ENCODE data around the gene HIPK1.
"Not testable (repeated sequence)": the region's sequence is repeated elsewhere in the genome, so short reads cannot be mapped to it uniquely, and the experiment has no call there.

HIPK1 gene

DNA sequence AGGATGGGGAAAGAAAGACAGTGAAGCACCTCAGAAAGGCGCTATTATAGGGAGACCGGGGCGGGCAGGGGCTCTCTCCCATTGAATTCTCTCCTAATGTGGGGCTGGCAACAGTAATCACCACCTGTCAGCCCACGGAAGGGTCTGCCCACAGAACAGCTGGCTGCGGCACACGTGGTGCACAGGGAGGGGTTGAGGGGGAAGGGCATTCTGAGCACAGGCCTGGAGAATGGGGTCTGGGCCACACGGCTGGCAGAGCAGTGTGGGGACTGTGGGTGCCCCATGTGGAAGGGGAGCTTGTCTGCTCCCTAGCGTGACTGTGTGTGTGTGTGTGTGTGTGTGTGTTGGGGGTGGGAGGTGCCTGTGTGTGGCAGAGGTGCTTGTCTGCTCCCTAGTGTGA, 54.3 kb downstream of the HIPK1 start:
- no peak for DNase-seq

DNA sequence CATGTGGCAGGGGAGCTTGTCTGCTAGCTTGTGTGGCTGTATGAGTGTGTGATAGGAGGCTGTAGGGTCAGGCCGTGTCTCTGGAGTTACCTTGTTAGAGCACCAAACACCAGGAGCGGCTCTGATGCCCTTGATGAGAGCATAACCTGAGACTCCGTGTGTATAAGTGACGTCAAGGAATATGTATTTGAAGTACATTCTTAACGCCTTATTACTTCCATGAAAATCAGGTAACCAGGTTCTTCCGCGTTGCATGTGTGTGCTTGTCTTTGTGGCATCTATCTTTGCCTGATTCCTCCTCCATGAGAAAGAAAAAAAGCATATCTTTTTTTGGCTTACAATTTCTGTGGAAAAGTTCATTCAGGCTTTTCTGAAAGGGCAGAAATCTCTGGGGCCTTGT, 54.7 kb downstream of the HIPK1 start:
- no peak for DNase-seq

- DNase-seq = no peak
These were observed 55.6 kb downstream of the HIPK1 start for GRCh38 chr1:113984710-113985109.

- no peak for DNase-seq
These were observed 57.7 kb downstream of the HIPK1 start for GRCh38 chr1:113986802-113987201.

DNA sequence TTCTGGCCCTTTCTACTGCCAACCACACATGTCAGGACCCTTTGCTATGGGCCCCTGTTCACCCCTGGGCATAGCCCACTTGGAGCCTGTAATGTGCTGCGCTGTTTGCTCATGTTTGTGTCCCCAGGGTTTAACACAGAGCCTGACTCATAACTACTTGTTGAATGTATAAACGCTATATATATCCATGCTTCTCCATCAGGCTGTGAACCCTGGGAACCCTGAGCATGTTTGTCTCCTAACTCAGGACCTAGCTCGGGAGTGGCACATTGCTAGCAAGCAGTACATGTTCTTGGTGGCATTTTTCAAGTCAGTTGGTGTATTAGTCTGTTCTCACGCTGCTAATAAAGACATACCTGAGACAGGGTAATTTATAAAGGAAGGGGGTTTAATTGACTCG, 58.1 kb downstream of the HIPK1 start:
- no peak for DNase-seq

- no peak for DNase-seq
These were observed 61.4 kb downstream of the HIPK1 start for GRCh38 chr1:113990530-113990929.

DNA sequence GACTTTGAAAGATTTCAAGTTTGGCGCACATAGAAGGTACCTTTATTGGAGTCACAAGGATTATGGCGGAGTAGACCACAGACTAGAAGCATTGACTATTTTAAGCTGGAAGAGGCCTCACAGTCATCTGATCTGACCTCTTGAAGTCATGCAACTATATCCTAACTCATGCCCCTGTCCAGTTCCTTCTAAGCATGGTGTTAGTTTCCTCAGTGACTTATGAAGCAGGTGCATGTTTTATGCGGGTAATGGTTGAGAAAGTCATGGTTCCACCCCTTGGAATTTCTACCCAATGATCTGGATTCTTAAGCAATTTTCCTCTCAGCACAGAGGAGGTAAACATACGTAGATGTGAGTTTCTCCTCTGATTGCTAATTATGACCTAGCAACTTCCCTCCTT, 61.8 kb downstream of the HIPK1 start:
- no peak for DNase-seq

- no peak for DNase-seq
These were observed 62.4 kb downstream of the HIPK1 start for GRCh38 chr1:113991467-113991997.

- no peak for DNase-seq
These were observed 63.9 kb downstream of the HIPK1 start for GRCh38 chr1:113993072-113993471.

DNA sequence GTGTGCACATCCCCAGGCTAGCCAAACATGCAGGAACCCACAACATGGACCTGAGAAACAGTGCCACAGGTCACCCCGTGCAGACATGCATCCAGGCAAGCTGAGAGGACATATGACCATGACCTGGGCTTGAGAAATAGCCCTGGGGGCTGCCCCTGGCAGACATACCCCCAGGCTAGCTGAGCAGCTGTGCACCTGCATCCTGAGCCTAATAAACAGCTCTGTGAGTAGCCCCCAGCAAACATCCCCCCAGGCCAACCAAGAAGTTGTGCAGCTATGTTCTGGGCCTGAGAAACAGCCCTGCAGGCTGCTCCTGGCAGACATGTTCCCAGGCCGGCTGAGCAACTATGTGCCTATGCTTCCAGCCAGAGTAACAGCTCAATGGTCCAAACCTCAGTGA, 64.6 kb downstream of the HIPK1 start:
- DNase-seq = no peak

DNA sequence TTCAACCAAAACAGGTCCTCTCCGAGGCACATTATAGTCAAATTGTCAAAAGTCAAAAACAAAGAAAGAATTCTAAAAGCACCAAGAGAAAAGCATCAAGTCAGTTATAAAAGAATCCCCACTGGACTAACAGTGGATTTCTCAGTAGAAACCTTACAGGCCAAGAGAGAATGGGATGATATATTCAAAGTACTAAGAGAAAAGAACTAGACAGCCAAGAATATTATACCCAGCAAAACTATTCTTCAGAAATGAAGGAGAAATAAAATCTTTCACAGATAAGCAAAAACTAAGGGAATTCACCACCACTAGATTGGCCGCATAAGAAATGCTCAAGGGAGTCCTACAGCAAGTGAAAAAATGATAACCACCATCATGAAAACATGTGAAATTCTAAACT, 66.3 kb downstream of the HIPK1 start:
- no peak for DNase-seq

- no peak for DNase-seq
These were observed 69.2 kb downstream of the HIPK1 start for GRCh38 chr1:113998361-113998760.

DNA sequence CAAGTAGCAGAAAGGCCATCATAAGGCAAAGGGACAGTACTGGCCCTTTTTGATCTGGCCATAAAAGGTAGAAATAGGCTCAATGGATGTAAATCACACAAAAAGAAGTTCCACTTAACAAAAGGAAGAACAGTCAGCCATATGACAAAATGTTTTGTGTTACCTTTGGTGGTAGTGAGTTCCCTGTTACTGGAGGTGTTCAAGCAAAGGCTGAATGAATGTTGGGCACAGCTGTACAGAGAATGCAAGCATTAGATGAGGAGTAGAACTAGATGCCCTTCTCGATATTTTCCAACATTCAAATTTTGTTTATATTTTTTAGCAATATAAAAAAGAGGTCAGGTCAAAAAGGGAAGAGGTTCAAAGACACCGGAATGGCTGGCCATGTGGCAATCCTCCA, 70.1 kb downstream of the HIPK1 start:
- DNase-seq = no peak

- DNase-seq = no peak
These were observed 70.7 kb downstream of the HIPK1 start for GRCh38 chr1:113999799-114000198.

DNA sequence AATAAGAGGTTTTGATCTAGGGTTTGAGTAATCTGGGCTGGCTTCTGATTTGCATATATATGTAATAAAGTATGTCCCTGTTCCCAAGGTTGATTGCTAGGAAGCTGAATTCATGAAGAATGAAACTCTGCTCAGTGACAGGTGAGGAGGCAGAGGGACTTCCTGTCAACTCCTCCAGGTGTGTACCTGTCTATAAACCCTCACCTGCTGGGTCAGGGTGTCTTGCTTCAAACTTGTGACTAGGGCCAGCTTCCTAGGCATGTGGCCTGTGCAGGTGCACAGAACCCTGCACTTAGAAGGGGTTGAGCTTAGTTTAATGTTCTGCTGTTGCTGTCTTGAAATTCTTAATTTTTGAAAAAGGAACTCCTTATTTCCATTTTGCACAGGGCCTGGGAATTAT, 71.3 kb downstream of the HIPK1 start:
- DNase-seq = no peak

DNA sequence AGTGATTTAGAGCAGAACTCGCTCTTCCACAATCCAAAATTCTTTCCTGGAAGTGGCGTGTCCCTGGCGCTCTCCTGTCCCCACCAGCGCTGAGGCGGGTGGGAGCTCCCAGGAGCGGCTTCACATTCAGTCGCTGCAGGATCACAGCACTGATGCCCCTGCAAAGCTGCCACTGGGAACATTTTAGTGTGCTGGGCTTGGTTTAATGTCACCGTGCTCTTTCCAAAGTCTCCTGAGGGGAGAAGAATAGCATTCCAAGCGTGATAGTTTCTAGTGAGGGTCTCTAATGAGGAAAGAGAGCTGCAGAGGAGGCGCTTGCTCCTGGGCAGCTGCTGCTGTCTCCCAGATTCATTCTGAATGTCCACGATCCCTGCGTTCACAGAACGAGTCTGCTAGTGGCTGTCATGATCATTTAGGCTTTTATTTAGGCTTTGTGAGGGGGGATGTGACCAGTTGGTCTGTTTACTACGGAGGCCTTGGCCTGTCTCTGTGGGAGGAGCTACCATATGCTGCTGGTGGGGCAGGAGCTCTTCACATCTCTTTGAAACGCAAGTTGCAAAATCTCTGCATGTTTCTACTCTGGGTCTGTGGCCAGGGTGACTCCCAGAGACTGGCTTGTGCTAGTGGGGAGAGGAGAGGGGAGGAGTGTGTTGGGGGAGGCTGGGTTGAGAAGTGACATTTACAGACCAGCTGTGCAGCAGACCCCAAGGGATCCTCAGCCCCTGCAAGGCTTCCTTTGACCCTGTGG, 73.5 kb downstream of the HIPK1 start:
- DNase-seq = no peak

GRCh38 chr1:114003431-114003830, 74.3 kb downstream of the HIPK1 start:
- DNase-seq = no peak

DNA sequence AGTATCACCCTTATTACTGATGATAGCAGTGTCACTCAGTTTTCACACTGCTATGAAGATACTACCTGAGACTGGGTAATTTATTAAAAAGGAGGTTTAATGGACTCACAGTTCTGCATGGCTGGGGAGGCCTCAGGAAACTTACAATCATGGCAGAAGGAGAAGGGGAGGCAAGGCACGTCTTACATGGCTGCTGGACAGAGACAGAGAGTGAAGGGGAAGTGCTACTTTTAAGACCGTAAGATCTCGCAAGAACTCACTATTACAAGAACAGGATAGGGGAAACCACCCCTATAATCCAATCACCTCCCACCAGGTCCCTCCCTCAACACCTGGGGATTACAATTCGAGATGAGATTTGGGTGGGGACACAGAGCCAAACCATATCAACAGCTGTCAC, 77.7 kb downstream of the HIPK1 start:
- not testable (repeated sequence) for DNase-seq

GRCh38 chr1:114008480-114008941, 79.4 kb downstream of the HIPK1 start:
- DNase-seq = no peak

GRCh38 chr1:114008993-114009392, 79.9 kb downstream of the HIPK1 start:
- DNase-seq = no peak

GRCh38 chr1:114009393-114009792, 80.3 kb downstream of the HIPK1 start:
- no peak for DNase-seq

DNA sequence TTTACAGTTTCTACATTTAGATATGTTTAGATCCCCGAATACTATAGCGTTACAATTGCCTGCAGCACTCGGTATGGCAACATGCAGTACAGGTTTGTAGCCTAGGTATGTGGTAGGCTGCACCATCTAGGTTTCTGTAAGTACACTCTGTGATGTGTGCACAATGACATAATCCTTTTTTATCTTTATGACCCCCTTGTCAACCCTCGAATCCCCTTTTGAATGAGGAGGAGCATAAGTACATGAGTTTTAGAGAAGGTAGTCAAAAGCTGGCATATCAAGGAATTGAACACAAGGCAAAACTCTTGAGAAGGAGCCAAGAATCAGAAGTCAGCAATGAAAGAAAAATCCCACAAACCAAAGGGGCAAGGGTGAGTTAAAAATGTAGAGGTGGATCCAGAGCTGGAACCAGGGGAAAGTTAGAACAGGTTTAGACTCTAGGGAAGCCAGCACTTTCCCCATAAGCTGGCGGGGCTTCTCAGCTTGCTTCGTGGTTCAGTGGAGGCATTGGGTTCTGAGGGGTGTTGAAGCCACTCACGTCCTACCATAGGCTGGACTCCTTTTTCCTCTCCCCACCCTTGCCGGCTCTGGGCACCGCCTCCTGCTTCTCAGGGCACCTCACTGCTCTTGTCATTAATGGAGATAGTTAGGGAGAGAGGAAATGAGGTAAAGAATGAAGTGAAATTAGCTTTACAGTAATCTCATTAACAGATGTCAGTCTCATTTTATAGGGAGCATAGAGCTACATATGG, 81.5 kb downstream of the HIPK1 start:
- no peak for DNase-seq

DNA sequence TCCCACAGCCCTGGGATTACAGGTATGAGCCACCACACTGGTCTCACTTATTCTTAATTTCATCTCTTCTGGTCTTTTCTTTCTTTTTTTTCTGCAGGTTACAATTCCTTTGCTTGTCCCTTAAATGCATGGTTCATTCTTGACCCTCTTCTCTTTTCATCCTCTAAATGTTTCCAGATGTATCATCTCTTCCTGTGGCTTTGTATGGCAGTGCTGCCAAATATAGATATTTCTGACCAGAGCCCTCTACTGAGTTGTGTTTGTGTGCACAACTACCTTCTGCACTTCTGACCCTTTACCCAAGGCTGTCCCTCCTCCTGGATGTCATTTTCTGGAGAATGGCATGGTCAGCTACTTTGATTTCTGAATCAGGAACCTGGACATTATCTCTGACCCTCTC, 82.7 kb downstream of the HIPK1 start:
- DNase-seq = no peak

- no peak for DNase-seq
These were observed 86.0 kb downstream of the HIPK1 start for GRCh38 chr1:114015075-114015474.
